K562 (cell line): ENCODE results near the gene RPL38. TPM values are rescaled to one million over a fixed set of nuclear protein-coding genes. Genes with fewer than 3 reads are reported as not detected.
A peak's percentile ranks its signal among the peaks of the same experiment; 100 is the strongest.

Experiments used
- ARID2 ChIP-seq: fragments of 450-650 bp; IDR thresholded peaks from 2 replicates; pipeline ENCODE4 v1.6.1; 2017; ENCODE audit warnings: antibody characterized with exemption, mild to moderate bottlenecking
- BRCA1 ChIP-seq, 2 experiments: fragments of 450-650 bp in 1 of 2; sonication (generic) in 1 of 2; formaldehyde crosslinking in 1 of 2; IDR thresholded peaks; 2 replicates each; pipeline versions ENCODE4 v1.5.0 to v1.6.1; 2017 to 2020; ENCODE audit warnings: mild to moderate bottlenecking in 1 of 2, missing genetic modification reagents in 1 of 2
- DPF2 ChIP-seq: fragments of 450-650 bp; IDR thresholded peaks from 2 replicates; pipeline ENCODE4 v1.6.1; 2016
- EP300 ChIP-seq: IDR thresholded peaks from 2 replicates; pipeline ENCODE4 v1.6.1; 2012; ENCODE audit warnings: low read length, improper control_type of control experiment
- KAT2B ChIP-seq: IDR thresholded peaks from one replicate; pipeline ENCODE4 v1.6.1; 2012; ENCODE audit warnings: low read depth, mild to moderate bottlenecking, control low read depth, inconsistent platforms, low read length, moderate library complexity
- KAT7 ChIP-seq: sonication (generic); formaldehyde crosslinking; IDR thresholded peaks from 2 replicates; pipeline ENCODE4 v1.8.0; 2022; ENCODE audit warnings: missing genetic modification reagents, mild to moderate bottlenecking, borderline replicate concordance
- KDM5B ChIP-seq: fragments of 200-600 bp; sonication (generic); IDR thresholded peaks from 2 replicates; pipeline ENCODE4 v1.6.1; 2012; ENCODE audit warnings: low read depth, mild to moderate bottlenecking, moderate library complexity, low read length, control low read depth, inconsistent platforms; ENCODE audit not compliant: insufficient replicate concordance
- MCM3 ChIP-seq: fragments of 450-650 bp; IDR thresholded peaks from 2 replicates; pipeline ENCODE4 v1.6.1; 2016
- MEIS2 ChIP-seq: fragments of 450-650 bp; IDR thresholded peaks from 2 replicates; pipeline ENCODE4 v1.6.1; 2014; ENCODE audit warnings: mild to moderate bottlenecking; ENCODE audit not compliant: partially characterized antibody
- MTA1 ChIP-seq: fragments of 450-650 bp; IDR thresholded peaks from 2 replicates; pipeline ENCODE4 v1.6.1; 2017; ENCODE audit warnings: borderline replicate concordance
- PTBP1 ChIP-seq: fragments of 200-400 bp; formaldehyde crosslinking; IDR thresholded peaks from 2 replicates; pipeline ENCODE4 v1.6.1; 2017; ENCODE audit warnings: low read depth, low read length
- RBFOX2 ChIP-seq: fragments of 200-400 bp; formaldehyde crosslinking; IDR thresholded peaks from 2 replicates; pipeline ENCODE4 v1.6.1; 2017; ENCODE audit warnings: low read depth, mild to moderate bottlenecking, low read length, moderate library complexity
- RBM39 ChIP-seq: fragments of 200-400 bp; formaldehyde crosslinking; optimal IDR thresholded peaks from 2 replicates; pipeline ENCODE3; 2018; ENCODE audit warnings: low read depth, low read length
- RFX1 ChIP-seq: fragments of 450-650 bp; IDR thresholded peaks from 2 replicates; pipeline ENCODE4 v1.6.1; 2016; ENCODE audit warnings: mild to moderate bottlenecking, moderate library complexity
- SNIP1 ChIP-seq: fragments of 450-650 bp; IDR thresholded peaks from 2 replicates; pipeline ENCODE4 v1.7.1; 2017; ENCODE audit warnings: low read depth, mild to moderate bottlenecking
- TBP ChIP-seq: optimal IDR thresholded peaks from 2 replicates; pipeline ENCODE3; 2011; ENCODE audit warnings: low read depth, low read length, improper control_type of control experiment
- polyA plus RNA-seq, 8 experiments: library from polyadenylated mRNA; depleted of rRNA in 4 of 8; stranded (reverse) in 5 of 8; unstranded in 3 of 8; fragments of >200 nt; fragmentation: Nextera tagmentation in 2 of 8; fragmentation: Illumina TruSeq in 1 of 8; extraction: Ambion mirVana in 2 of 8; extraction: Trizol in 1 of 8; gene quantifications; 2 replicates each; pipeline versions ENCODE4 v1.2.1 to v1.2.3, GENCODE V29; 2011 to 2014; ENCODE audit warnings: inconsistent platforms in 1 of 8, missing spikeins in 1 of 8
- total RNA-seq, 7 experiments: library from RNA; depleted of rRNA in 6 of 7; stranded (reverse); fragments of >200 nt in 6 of 7; fragmentation: Illumina TruSeq in 2 of 7; extraction: Trizol in 2 of 7; gene quantifications; 2 replicates each; pipeline versions ENCODE4 v1.2.1 to v1.2.3, GENCODE V29; 2011 to 2021; ENCODE audit warnings: low replicate concordance in 1 of 7
- TF ChIP-seq, protein P1 (sequence below): fragments of 450-650 bp; IDR thresholded peaks from 2 replicates; pipeline ENCODE4 v1.6.1; 2016; ENCODE audit warnings: borderline replicate concordance
- TF ChIP-seq, protein P2 (sequence below): IDR thresholded peaks from 2 replicates; pipeline ENCODE4 v1.6.1; 2012; ENCODE audit warnings: low read depth, low read length, improper control_type of control experiment, borderline replicate concordance
- TF ChIP-seq, protein P3 (sequence below): fragments of 450-650 bp; IDR thresholded peaks from 2 replicates; pipeline ENCODE4 v1.7.1; 2018; ENCODE audit warnings: mild to moderate bottlenecking, low read depth; ENCODE audit not compliant: partially characterized antibody
- TF ChIP-seq, protein P4 (sequence below): fragments of 450-650 bp; formaldehyde crosslinking; conservative IDR thresholded peaks from 2 replicates; pipeline ENCODE4 v1.4.0; 2022; ENCODE audit warnings: mild to moderate bottlenecking, missing genetic modification characterization

Gene RPL38
- total and polyA plus RNA-seq, 9 of the 15 experiments (the other 6 are each of a cell fraction or from before 2014, with no cell fraction given), result 1,224 to 3,864 (median 1,939) TPM

DNA sequence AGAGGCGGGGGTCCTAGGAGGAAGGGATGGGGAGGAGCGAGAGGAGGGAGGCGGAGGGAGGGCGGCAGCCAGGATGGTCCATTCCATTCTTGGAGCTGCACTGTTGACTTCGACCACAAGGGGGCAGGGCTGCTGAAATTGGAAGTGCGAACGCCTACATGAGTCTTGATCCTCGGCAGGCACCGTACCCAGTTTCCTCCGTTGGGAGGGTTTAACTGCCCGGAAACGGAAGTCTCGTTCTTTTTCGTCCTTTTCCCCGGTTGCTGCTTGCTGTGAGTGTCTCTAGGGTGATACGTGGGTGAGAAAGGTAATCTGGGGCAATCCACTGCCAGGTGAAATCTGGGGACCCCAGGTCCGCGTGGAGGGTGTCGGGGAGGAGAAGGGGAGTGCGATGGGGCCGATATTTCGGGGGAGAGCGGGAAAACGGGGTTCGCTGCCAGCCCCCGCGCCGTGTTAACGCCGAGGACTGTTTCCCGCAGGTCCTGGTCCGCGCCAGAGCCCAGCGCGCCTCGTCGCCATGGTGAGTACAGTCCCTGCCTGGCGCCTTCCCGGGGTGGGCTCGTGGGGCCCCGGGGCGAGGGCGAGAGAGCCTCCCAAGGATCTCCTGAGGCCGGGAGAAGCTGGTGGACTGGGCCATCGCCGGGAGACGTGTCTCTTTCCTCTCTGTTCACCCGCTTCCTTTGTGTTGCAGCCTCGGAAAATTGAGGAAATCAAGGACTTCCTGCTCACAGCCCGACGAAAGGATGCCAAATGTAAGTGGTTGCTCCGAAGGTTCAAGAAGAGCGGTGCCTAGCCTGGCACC is at the start of gene RPL38 (continued):
- TF ChIP-seq RFX1 (peak; percentile 35), DPF2 (0 out of 2 replicates have a peak, but pooled peaks have one; percentile 43), SNIP1 (no peak), MCM3 (no peak), KAT2B (no peak), RBFOX2 (peak; percentile 99), PTBP1 (no peak), BRCA1 (IDR thresholded peaks at IDR 0.05) (no peak), BRCA1 (CRISPR knock-in tag; IDR thresholded peaks at IDR 0.05) (no peak), KDM5B (peak; percentile 98), KAT7 (CRISPR knock-in tag) (peak; percentile 95; the same call in 1 of the 2 replicates), EP300 (peak; percentile 65; the same call in 1 of the 2 replicates), TBP (no peak), MEIS2 (no peak), ARID2 (no peak), RBM39 (peak; percentile 83), MTA1 (no peak)
- TF ChIP-seq, protein P1, sequence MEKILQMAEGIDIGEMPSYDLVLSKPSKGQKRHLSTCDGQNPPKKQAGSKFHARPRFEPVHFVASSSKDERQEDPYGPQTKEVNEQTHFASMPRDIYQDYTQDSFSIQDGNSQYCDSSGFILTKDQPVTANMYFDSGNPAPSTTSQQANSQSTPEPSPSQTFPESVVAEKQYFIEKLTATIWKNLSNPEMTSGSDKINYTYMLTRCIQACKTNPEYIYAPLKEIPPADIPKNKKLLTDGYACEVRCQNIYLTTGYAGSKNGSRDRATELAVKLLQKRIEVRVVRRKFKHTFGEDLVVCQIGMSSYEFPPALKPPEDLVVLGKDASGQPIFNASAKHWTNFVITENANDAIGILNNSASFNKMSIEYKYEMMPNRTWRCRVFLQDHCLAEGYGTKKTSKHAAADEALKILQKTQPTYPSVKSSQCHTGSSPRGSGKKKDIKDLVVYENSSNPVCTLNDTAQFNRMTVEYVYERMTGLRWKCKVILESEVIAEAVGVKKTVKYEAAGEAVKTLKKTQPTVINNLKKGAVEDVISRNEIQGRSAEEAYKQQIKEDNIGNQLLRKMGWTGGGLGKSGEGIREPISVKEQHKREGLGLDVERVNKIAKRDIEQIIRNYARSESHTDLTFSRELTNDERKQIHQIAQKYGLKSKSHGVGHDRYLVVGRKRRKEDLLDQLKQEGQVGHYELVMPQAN, result peak; percentile 96; the same call in 1 of the 2 replicates
- TF ChIP-seq, protein P2, sequence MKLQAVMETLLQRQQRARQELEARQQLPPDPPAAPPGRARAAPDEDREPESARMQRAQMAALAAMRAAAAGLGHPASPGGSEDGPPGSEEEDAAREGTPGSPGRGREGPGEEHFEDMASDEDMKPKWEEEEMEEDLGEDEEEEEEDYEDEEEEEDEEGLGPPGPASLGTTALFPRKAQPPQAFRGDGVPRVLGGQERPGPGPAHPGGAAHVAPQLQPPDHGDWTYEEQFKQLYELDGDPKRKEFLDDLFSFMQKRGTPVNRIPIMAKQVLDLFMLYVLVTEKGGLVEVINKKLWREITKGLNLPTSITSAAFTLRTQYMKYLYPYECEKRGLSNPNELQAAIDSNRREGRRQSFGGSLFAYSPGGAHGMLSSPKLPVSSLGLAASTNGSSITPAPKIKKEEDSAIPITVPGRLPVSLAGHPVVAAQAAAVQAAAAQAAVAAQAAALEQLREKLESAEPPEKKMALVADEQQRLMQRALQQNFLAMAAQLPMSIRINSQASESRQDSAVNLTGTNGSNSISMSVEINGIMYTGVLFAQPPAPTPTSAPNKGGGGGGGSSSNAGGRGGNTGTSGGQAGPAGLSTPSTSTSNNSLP, result 0 out of 2 replicates have a peak, but pooled peaks have one; percentile 29
- TF ChIP-seq, protein P3, sequence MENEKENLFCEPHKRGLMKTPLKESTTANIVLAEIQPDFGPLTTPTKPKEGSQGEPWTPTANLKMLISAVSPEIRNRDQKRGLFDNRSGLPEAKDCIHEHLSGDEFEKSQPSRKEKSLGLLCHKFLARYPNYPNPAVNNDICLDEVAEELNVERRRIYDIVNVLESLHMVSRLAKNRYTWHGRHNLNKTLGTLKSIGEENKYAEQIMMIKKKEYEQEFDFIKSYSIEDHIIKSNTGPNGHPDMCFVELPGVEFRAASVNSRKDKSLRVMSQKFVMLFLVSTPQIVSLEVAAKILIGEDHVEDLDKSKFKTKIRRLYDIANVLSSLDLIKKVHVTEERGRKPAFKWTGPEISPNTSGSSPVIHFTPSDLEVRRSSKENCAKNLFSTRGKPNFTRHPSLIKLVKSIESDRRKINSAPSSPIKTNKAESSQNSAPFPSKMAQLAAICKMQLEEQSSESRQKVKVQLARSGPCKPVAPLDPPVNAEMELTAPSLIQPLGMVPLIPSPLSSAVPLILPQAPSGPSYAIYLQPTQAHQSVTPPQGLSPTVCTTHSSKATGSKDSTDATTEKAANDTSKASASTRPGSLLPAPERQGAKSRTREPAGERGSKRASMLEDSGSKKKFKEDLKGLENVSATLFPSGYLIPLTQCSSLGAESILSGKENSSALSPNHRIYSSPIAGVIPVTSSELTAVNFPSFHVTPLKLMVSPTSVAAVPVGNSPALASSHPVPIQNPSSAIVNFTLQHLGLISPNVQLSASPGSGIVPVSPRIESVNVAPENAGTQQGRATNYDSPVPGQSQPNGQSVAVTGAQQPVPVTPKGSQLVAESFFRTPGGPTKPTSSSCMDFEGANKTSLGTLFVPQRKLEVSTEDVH, result peak; percentile 93
- TF ChIP-seq, protein P4, sequence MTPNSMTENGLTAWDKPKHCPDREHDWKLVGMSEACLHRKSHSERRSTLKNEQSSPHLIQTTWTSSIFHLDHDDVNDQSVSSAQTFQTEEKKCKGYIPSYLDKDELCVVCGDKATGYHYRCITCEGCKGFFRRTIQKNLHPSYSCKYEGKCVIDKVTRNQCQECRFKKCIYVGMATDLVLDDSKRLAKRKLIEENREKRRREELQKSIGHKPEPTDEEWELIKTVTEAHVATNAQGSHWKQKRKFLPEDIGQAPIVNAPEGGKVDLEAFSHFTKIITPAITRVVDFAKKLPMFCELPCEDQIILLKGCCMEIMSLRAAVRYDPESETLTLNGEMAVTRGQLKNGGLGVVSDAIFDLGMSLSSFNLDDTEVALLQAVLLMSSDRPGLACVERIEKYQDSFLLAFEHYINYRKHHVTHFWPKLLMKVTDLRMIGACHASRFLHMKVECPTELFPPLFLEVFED (CRISPR knock-in tag), result peak; percentile 71
